GM20000 (cell line): Measurements from ENCODE around the gene ANGPT4.

Experiments
- DNase-seq: peaks from one replicate; pipeline ENCODE4 v3.0.0; 2012; ENCODE audit warnings: low spot score
- CTCF ChIP-seq: IDR thresholded peaks from 2 replicates; pipeline ENCODE4 v1.5.1; 2012; ENCODE audit warnings: mild to moderate bottlenecking, control low read depth; ENCODE audit errors: extremely low read depth, missing control alignments

Gene ANGPT4

GRCh38 chr20:834151-834746 lies 81.9 kb downstream of the ANGPT4 start:
- TF ChIP-seq CTCF, result no peak

GRCh38 chr20:833450-834150 lies 82.5 kb downstream of the ANGPT4 start, which contains the start of gene FAM110A:
FAM110A (plus strand) TSS chr20:833715; CDS start chr20:844805, 11,090 bp downstream.
- TF ChIP-seq CTCF, result no peak
- DNase-seq, result peak; percentile 96

More at GRCh38 chr20:834151-834746, 81.9 kb downstream of the ANGPT4 start:
- DNase-seq, result no peak

- TF ChIP-seq CTCF, result no peak
- DNase-seq, result no peak
Measured at GRCh38 chr20:833121-833449, 83.0 kb downstream of the ANGPT4 start.

GRCh38 chr20:831956-832355 lies 84.2 kb downstream of the ANGPT4 start:
- no peak for TF ChIP-seq CTCF
- DNase-seq, result no peak

GRCh38 chr20:831251-831650 lies 84.9 kb downstream of the ANGPT4 start:
- no peak for DNase-seq
- no peak for TF ChIP-seq CTCF

GRCh38 chr20:830011-830521 lies 86.1 kb downstream of the ANGPT4 start:
- no peak for TF ChIP-seq CTCF
- no peak for DNase-seq

- TF ChIP-seq CTCF, result no peak
- DNase-seq, result no peak
Measured at GRCh38 chr20:829551-829950, 86.6 kb downstream of the ANGPT4 start.
